ENCODE results near the gene RAPGEF4.
A peak's percentile ranks its signal among the peaks of the same experiment; 100 is the strongest.

Gene RAPGEF4

DNA sequence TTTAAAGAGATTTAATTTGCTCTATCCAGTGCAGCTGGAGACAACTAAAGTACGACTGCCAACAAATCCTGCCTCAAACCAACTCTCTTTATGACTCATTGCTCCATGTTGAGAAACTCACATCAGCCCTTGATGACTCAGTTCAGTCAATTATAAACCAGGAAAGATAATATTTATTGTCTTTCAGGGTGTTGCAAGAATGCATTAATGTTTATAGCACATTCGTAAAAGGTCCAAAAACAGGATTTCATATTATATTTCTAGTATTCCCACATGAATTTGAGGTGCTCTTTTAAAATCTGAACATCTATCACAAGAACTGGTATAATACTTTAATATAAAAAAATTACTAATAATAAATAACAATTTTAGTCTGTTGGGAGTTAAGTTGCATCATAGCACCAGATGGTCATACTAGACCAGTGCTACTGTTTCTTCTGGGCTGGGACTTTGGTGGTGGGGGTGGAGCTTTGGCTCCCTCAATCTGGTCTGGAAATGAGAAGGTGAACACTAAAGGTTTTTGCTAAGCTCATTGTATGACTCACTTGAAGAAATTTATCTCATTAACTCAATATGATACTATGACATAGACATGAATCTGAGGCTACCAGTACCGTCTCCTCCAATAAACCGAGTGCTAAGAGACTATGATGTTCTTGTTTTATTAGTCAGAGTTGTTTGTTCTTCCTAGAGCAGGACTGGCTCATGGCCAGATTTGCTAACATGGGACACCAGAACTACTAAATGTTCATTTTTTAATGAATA, 313.4 kb downstream of the RAPGEF4 start:
- DNase-seq: no peak

DNA sequence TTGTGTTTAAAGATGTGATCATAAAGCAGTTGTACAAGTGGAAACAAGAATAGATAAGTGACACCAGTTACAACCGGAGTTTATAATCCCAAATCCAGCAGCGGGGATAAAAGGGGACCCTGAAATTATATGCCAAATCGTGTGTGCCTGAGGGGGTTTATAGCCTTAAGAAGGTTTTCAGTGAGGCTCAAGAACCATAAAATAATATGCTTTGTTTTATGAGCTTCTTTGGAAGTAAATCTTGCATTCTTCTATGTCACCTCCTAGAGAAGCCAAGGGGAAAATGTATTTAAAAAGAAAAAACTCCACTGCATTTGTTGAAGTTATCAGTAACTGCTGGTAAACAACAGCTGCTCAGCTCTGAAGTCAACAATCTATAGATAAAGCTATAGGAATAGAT, 314.2 kb downstream of the RAPGEF4 start:
- DNase-seq: no peak

GRCh38 chr2:173050684-173051083, 315.0 kb downstream of the RAPGEF4 start:
- no peak for DNase-seq

- no peak for DNase-seq
These were observed 316.0 kb downstream of the RAPGEF4 start for GRCh38 chr2:173051463-173052215.

GRCh38 chr2:173053043-173053699, 317.5 kb downstream of the RAPGEF4 start:
- no peak for DNase-seq

DNA sequence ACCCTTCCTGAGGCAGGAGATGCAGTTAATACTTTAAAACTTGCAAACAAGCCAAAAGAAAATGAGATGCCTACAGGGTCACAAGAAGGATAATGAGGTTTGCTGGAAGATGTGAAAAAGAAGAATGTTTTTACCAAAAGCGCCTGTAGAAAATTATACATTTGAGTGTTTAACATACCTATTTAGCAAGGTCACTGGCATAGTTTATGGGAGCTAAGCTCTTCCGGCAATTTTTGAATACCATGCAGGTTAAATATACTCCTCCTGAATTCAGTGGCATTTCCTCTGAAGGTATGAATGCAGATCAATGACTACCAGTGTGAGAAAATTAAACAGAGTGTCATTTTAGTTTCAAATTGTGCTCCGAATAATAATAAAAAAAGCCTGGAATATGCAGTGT, 318.8 kb downstream of the RAPGEF4 start:
- DNase-seq: no peak

DNA sequence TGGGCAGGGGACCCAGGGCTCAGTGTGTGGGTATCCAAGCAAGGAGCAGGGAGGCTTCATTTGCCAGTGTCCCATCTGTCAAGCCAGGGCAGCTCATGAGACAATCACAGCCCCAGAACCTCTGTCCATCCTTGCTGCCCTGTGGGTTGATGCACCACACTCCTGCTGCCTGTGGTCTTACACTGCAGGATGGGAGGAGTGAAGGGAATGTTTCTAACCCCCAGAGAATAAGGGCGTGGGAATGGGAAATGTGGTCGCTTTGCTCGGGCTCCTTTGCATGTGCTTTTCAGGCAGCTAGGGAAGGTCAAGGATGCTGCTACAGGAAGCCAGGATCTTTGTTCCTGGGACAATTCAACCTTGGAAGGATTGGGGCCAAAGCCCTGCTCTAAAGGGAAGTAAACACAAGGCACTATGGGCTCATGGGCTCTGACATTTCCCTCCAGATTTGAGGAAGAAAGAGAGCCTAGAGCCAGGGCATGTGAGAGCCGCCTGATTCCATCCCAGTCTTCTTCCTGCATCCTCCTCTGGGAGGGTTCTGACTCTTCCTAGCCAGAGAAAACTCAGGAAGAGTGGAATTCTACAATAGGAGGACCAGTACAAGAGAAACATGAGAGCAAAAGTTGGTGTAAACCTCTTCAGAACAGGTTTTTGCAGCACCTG, 321.2 kb downstream of the RAPGEF4 start:
- no peak for DNase-seq

- no peak for DNase-seq
These were observed 322.5 kb downstream of the RAPGEF4 start for GRCh38 chr2:173058097-173058496.

DNA sequence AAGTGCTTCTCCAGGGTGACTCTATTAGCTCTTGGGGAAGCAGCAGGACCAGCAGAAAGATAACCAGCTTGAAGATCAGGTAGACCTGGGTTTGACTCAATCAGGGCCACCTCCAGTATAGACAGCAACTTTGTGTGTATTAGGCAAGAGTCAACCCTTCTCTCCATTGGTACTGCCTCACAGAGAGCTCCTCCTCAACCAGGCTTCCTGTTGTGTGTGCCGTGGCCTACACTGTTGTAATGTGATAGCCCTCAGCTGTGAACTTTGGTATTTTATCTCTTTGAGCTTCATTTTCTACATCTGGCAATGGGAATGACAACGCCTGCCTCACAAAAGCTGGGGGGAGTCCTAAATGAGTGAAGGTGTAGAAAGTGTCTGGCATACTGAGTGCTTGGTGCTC, 323.0 kb downstream of the RAPGEF4 start:
- no peak for DNase-seq

- DNase-seq: no peak
These were observed 323.6 kb downstream of the RAPGEF4 start for GRCh38 chr2:173059292-173059691.

DNA sequence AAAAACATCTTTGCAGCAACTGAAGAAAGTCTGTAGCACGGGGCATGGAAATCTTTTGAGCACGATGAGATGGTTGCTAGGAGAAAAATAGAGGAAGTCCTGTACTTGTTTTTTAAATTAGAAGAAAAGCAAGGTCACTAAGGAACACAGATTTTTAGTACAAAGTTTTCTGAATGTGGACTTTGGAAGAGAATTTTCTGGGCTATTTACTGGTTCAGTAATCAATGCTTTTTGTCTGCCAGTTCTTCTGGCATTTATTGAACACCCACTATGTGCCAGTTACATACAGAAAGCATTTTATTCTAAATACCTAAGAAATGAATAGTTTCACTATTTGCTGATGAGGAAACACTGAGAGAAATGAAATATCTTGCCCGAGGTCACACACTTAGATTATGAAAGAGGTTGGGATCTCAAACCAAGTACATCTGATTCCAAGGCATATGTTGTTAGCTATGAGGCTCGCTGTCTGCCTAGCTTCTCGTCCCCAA, 324.4 kb downstream of the RAPGEF4 start:
- DNase-seq: no peak

DNA sequence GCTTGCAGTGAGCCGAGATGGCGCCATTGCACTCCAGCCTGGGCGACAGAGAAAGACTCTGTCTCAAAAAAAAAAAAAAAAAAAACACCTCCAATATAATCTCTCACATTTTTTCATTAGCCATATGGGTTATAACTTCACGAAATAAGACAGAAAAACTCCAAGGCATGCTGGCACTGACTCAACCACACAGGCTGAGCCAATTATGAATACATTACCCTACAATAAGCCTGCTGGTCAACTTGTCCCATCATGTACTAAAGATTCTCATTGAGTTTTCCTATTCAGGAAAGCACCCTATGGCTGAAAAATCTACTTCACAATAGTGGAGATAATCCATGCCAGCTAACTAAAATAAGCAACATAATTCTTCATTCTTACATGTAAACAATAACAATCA, 327.2 kb downstream of the RAPGEF4 start:
- DNase-seq: no peak

DNA sequence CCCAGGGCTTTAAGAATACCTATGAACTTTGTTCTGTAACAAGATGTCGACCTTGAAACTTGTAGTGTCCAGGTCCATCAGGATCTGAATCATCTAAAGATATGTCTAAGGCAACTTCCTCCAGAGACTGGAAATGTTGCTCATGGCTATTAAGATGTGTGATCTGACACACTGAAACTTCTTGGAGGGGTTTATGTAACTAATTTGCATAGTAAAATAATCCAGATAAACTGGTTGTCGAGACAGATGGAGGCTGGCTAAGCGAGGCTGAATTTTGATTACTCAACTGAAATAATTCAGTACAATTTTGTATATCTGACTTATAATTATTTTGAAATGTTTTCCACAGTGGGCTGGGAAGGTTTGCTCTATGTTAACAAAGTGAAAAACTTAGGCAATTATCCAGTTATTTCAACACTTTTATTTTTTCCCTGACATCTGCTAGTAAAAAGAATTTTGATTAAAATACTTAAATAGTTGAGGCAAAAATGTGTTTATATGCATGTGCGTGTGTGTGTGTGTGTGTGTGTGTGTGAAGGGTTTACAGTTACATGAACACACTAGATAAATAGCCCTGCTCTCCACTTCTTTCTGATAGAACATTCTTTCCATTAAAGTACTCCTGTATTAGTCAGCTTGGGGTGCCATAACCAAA, 328.6 kb downstream of the RAPGEF4 start:
- no peak for DNase-seq

- no peak for DNase-seq
These were observed 331.4 kb downstream of the RAPGEF4 start for GRCh38 chr2:173066887-173067676.

DNA sequence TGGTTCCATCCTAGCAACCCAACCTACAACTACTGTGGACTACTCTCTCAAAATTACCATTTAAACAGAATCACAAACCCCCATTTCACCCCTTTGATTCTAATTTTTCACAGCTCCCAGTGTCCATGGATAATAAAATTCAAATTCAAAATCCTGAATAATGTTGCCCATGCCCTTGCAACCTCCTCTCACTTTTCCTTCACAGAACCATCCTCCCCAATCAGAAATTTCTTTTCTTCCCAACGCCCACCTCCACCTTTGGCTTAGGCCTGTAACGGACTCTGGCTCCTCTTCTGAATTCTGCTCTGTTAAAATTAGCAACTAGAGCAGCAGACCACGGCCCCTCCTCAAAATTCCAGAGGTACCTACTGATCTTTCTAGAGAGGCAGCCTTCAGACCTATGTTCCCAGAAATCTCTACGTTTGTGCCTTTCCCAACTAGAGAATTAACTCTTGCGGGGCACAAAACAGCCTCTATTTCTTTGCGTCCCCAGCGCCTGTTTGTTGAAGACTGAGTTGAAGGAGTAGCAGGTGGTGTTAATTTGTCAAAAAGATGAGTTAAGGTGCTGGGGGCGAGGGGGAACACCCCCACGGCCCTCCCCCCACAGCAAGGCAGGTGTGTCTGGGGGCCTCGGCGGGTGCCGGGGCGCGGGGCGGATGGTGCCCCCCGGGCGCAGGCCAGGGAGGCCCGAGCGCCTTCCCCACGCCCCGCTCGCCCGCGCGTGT, 339.6 kb downstream of the RAPGEF4 start:
- no peak for DNase-seq

DNA sequence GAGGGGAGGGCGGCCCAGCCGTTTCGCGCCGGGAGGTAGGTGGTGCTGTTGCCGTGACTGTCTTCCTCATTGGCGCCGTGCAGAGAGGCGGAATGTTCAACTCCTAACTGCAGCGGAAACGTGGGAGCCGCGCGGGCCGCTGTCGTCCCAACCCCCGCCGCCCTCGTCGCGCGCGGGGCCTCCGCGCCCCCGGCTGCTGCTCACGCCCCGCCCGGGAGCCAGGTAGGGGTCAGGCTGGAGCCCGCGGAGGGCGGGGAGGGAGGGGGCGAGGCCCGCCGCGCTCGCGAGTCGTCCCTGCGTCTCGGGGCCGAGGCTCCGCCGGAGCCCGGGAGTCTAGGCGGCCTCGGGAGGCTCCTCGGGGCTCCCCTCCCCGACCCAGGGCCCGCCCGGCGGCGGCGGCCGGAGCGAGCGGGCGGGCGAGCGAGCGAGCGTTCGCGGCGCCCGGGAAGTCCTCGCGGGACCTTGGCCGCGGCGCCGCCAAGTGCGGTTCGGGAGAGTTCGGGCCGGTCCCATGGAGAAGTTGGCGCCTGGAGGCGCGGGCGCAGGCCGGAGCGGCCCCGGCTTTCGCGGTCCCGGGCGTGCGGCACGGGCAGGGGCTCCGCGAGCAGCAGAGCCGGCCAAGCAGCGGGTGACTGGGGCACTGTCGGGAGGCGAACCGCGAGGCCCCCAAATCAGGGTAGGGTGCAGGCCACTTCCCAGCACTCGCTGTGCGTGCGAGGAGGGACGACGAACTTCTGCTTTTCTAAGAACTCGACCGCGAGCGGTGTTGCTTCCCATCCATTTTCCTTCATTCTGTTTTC, 340.3 kb downstream of the RAPGEF4 start, which contains the start of gene MAP3K20:
Gene MAP3K20 (plus strand): TSS at position 66 of the 800 bp plus-strand sequence. CDS start 15,186 bp downstream, outside the sequence.
- DNase-seq: peak; percentile 37

- no peak for DNase-seq
These were observed 341.1 kb downstream of the RAPGEF4 start for GRCh38 chr2:173076581-173077345.

DNA sequence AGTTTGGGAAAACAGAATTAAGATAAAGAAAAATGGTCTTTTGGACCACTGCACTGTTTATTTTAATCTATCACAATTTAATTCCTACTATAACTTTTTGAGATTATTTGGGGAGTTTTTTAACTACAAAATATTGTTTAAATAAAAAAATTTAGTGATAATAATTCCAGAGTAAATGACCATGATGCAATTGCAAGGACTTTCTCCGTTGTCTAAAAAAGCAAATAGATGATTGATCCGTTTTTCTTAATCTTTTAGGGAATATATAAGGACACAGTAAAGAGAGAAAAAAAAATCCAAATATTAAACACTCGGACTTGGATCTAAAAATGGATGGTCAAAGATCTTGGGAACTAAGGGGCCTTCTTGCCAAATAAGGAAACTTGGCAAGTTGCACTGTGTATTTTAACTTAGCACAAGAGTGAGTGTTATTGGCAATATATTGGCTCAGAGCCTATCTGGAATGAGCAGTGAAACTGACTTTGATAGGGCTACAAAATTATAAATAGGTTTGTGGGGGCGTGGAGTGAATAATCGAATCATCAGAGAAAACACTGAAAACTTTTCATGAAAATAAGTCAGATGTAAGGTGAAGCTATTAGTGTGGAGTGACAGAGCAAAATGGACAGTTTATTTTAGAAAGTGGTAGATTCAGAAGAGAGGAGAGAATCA, 342.0 kb downstream of the RAPGEF4 start:
- no peak for DNase-seq

DNA sequence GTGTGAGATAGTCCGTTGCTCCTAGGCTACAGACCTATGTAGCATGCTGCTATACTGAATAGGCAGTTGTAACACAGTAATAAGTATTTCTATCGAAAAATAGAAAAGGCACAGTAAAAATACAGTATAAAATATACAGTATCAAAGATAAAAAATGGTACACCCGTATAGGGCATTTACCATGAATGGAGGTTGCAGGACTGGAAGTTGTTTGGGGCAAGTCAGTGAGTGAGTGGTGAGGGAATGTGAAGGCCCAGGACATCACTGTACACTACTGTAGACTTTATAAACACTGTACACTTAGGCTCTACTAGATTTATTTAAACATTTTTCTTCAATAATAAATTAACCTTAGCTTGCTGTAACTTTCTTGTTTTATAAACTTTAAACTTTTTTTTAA, 343.5 kb downstream of the RAPGEF4 start:
- DNase-seq: no peak
